HG02798 (cell line): ENCODE data around the gene ROBO1.

Experiments
- ATAC-seq: cut with Tn5 transposase; IDR thresholded peaks from one replicate; pipeline ENCODE4 v1.9.1; 2021; ENCODE audit warnings: mild to moderate bottlenecking; ENCODE audit not compliant: unreplicated experiment, poor library complexity

The ROBO1 gene

DNA sequence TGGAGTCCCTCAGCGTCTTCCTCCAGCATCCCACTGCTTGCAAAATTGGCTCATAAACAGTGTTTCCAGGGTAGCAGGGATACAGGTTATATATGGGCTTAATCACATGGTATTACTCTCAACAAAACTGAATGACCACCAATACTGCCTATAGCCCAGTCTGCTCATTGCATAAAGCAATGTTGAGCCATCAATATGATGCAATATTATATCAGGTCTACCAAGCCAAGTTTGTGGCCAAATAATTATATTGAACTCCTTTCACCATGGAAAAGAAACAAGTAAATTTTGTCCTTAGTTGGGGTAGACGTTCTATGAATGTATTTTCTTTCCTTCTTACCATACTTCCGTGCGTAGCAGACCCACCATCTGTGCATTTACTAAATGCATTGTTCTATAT, 652.3 kb downstream of the ROBO1 start:
- ATAC-seq = no peak

DNA sequence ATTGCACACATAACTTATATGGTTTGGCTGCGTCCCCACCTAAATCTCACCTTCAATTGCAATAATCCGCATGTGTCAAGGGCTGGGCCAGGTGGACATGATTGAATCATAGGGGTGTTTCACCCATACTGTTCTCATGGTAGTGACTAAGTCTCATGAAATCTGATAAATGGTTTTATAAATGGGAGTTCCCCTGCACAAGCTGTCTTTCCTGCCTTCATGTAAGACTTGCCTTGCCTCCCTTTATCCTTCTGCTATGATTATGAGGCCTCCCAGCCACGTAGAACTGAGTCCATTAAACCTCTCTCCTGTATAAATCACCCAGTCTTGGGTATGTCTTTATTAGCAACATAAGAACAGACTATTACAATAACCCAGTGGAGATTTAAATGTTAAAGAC, 653.9 kb downstream of the ROBO1 start:
- no peak for ATAC-seq

DNA sequence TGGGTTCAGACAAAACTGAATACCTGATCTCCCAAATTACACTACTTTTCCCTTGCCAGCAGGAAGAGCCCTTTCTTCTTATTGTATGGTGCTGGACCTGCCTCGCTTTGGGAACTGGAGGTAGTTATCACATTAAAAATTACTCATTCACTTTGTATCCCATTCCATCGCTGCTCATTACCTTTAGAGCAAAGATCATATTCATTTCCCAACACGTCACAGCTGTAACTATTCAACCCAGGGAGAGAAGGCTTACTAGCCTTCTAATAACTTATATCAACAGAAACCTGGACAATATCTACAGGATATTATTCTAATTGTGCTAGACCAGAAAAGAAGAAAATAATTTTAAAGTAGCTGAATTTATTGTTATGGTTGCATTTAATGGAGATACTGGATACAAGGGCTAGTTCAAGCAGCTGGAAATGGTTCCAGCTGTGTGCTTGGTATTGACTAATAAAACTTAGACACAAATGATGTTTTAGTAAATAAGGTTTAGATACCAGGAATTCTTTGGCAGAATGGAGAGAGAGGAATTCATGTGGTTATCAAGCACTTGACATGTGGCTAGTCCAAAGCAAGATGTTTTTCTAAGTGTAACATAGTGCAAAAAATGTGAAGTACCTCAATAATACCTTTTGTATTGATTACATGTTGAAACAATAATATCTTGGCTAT, 656.3 kb downstream of the ROBO1 start:
- no peak for ATAC-seq

DNA sequence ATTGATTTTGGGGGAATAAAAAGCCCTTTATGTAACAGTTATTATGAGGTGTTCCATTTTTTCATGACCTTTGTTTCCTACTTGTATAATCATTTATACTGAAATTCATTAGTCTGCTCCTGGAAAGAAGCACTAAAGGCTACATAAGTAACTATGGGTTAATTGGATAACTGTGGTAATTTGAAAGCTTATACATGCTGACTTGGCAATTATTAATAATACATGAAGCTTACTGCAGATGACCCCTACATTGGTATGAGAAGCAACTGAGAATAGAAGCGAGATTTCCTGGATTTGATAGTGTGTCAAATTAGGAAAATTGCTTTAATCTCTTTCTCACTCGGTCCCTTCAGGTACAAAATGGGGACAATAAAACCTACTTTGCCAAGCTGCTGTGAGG, 658.0 kb downstream of the ROBO1 start:
- ATAC-seq = no peak

DNA sequence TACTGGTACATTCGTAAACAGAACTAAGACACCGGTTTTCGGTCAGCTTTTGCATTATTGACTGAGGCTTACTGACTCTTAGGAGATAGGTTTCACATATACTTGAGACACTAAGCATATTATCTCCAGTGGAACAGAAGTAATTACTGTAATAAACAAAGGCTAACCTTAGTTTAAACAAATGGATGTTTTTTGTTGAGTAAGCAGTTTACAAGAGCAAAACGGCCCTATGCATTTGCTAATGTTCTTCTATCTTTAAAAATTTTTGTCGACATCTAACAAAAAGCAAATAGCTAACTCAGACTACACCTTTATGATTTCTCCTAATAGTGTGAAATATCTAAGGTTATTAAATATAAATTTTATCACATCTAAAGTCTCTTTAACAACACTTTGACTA, 664.5 kb downstream of the ROBO1 start:
- no peak for ATAC-seq

DNA sequence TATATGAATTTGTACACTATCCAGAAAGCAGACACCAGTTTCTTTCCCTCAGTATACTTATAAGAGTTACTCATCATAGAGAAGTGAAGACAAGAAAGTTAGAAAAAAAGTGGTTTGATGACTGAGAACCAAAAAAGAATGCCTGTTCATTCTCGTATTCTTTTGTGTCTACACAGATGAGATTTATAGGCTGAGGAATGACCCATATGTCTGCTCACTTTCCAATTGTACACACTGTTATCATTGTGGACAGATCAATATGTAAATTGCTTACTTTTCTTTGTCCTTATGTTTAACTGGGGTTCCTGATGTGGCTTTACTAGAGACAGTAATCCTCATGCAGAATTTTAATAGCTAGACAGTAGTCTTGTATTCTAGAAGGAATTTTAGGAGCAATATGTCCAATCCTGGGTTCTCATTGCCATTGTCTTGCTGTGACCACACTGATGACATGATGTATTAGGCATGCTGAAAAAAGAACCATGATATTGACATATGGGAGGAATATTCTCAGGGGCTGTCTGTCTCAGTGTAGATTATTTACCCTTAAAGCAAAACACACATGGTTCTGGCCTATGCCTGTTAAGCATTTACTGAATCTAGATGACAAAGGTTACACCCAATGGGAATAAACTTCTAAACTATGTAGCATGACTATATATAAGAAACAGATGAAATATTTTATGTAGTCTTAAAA, 669.7 kb downstream of the ROBO1 start:
- ATAC-seq = no peak

DNA sequence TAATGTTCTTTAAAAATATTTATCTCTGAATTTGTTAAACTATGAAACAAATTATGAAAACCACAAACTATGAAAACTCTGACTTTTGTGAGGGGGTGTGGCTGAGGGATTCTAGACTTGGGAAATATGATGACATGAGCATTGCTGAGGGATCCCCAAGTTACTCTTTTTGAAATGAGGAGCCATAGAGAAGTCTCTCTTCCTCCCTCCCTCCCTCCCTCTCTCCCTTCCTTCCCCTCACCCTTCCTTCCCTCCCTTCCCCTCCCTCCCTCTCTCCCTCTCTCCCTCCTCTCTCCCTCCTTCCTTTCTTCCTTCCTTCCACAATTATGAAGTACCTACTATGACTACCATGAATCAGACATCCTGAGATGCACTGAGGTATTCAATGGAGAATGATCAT, 673.1 kb downstream of the ROBO1 start:
- ATAC-seq = no peak

DNA sequence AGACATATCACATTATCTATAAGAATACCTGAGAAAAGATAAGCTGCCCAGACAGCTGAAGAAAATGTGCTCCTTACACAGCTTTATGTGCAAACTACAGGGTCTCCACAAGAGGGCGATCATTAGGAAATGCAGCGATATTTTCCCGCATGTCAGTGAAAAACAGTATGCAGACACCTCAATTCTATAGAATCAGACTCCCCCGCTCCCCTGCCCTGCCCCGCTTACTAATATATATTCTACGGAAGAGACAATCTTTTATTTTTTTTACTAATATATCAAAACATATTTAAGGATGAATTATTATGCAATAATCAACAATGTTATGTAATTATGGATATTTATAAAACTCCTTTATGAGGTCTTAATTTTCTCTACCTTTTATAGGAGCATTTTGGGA, 681.3 kb downstream of the ROBO1 start:
- ATAC-seq = peak; percentile 85

DNA sequence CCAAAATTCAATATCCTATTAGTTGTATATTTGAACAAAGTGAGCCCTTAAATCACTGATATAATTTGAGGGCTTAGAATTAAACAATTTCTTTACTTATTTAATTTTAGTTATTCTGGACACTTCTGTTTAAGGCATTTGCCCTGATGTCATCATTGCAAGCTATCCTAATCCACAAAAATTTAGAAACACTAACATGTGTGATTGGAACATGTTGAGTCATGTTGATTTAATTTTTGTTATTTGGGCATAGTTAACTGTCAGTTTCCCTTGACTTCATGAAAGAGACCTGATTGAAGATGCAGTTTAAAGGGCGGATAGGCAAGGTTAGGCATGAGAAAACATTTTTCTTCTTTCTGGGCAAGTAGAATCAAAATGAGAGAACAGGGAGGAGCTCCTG, 682.6 kb downstream of the ROBO1 start:
- ATAC-seq = no peak

DNA sequence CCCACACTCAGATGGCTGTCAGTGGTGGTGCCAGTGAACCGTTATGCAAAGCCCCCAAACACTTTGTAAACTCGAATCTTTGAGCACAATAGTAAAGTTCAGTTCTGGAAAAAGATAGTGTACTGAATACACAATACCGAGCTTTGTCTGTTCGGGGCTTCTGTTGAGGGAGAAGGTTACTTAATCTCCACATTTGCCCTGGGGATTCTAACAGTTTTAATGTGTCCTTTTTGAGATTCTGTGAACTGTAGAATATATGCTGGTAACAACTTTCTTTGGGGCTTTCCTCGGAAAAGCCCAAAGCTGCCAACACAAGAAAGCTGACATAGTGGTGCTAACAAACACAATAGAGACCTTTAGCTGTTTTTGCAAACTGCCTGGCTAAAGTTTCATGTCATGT, 686.5 kb downstream of the ROBO1 start:
- ATAC-seq = no peak

DNA sequence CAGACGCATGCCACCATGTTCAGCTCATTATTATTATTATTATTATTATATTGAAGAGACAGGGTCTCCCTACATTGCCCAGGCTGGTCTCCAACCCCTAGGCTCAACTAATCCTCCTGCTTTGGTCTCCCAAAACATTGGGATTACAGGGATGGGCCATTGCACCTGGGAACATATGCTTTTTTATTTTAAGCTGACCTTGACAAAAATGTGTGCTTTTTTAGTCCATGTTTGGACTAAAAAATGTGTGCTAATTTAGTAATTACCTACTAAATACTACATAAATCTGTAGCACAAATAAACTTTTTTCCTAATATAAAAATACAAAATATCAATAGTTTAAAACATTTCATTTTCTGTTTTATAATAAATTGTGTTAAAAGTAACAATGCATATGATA, 693.2 kb downstream of the ROBO1 start:
- no peak for ATAC-seq

DNA sequence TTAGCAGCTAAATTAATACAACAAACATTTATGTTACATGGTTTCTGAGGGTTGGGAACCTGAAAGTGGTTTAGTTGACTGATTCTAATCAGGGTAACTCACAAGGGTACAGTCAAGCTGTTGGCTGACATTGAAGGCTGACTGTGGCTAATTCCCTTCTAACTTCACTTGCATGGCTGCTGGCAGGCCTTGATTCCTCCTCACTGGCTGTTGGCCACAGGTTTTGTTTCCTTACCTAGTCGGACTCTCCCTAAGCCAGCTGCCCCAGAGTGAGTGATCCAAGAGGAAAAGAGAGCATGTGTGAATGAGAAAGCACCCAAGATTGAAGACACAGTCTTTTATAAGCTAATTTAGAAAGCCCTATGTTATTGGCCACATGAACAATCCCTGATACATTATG, 700.1 kb downstream of the ROBO1 start:
- ATAC-seq = no peak

DNA sequence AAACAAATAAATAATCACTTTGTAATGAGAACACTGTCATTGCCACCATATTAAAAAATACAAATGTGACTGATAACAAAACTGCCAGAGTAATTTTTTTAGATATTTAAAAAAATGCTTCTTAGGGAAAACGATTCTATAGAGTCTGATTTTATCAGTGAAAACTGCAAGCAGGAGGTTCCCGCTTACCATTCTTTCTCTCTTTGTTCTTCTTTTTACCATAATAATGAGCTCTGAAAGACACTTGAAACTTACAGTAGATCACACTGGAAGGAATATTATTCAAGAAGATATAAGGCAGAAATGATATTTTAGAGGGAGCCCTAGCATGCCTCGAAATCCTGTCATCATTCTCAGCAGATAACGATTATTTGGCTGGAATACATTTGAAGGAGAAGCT, 701.3 kb downstream of the ROBO1 start:
- no peak for ATAC-seq

DNA sequence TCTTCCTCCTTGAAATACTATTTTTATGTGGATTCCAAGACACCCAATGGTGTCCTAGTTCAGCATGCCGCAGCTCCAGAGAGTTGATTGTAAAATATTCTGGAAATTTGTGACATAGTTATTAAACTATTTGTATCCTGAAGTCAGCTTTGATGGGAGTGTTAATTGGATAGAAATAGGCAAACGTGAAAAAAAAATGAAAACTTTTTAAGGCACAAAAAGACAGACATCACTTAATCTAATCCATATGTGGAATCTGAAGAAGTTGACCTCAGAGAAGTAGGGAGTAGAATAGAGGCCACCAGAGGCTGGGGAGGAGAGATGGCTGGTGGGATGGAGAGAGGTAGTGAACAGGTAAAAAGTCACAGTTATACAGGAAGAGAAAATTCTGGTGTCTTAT, 704.2 kb downstream of the ROBO1 start:
- no peak for ATAC-seq

DNA sequence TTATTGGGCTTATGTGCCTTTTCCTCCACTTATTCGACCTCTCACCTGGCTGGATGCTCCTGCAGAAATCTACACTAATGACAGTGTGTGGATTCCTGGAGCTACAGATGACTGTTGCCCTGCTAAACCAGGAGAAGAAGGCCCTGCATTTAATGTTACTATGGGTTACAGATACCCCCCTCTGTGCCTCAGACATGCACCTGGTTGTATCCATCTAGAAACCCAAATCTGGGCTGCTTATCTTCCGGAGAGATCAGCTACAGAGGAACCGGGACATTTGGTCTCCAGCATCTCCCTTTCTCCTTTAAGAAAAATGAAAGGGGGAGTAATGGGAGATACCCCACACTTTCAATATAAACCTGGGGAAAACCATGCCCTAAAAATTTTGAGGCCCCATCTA, 710.0 kb downstream of the ROBO1 start:
- no peak for ATAC-seq

DNA sequence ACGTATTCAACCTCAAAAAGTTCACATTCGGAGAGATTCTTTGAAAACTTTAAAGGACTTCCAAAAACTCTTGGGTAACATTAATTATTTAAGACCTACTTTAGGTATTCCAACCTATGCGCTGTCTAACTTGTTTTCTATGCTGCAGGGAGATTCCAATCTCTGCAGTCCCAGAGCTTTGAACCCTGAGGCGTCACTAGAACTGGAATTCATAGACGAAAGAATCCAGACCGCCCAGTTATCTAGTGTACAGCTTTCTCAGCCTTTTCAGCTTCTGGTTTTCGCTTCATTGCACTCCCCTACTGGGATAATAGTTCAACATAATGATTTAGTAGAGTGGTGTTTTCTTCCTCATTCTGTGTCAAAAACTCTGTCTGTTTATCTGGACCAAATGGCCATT, 711.3 kb downstream of the ROBO1 start:
- ATAC-seq = no peak

DNA sequence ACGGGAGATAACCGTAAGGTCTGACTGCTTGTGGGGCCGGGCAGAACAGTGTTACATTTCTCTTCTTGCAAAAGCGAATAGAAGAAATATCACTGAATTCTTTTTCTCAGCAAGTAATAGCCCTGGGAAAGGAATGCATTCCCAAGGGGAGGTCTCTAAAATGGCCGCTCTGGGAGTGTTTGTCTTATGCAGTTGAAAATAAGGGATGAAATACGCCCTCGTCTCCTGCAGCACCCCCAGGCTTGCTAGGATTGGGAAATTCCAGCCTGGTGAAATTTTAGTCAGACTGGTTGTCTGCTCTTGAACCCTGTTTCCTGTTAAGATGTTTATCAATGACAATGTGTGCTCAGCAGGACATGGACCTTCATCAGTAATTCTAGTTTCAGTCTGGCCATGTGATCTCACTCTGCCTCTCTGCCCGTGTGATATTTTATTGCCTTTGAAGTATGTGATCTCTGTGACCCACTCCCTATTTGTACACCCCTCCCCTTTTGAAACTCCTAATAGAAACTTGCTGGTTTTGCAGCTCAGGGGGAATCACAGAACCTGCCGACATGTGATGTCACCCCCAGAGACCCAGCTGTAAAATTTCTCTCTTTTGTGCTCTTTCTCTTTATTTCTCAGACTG, 715.6 kb downstream of the ROBO1 start:
- ATAC-seq = no peak

DNA sequence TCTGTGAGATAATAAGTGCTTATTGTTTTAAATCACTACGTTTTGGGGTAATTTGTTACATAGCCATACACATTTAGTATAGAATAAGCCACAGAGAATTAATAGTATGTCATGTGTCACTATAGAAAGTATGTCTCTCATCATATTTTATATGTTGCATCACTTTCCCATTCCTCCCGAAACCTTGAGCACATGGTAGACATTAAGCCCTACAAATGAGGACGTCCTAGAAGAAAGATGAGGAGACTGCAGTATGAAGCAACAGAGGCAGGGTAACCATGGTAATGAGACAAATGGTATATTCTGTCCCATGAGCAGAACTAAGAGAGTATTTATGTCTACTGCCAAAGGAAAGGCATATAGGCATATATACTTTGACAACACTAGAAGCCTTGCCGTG, 720.2 kb downstream of the ROBO1 start:
- ATAC-seq = no peak

DNA sequence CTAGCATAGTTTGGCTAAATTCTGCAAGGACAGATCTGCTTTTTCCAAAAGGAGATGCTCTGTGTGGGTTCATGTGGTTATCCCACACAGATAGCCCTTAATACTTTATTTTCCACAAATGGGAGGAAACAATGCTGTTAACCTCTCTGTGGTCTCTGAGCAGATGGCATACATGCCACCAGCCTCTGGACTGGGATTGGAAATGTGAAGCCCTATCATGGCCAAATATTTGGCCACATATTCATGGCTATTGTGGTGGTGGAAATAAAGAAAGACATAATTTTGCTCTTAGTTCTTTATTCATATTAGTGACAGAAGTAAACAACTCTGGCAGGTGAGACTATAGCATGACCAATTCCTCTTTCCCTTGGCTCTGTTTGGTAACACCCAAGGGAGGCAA, 726.2 kb downstream of the ROBO1 start:
- ATAC-seq = no peak

DNA sequence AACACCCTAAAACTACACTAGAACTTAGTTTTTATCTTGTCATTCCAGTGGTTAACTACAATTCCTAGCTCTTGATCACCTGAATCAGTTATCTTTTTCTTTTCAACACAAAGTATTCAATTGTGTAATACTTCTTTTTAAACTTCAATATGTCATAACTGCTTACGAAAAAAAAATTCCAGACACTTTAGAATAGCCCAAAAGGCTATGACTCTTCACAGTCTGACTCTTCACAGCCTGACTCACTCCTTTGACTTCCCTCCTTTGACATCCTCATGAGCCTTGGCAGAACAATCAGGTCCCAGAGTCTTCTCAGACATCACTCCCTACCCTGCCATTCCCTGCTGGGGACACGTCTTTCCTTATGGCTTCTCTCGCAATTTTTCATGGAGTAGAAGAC, 727.1 kb downstream of the ROBO1 start:
- ATAC-seq = no peak

DNA sequence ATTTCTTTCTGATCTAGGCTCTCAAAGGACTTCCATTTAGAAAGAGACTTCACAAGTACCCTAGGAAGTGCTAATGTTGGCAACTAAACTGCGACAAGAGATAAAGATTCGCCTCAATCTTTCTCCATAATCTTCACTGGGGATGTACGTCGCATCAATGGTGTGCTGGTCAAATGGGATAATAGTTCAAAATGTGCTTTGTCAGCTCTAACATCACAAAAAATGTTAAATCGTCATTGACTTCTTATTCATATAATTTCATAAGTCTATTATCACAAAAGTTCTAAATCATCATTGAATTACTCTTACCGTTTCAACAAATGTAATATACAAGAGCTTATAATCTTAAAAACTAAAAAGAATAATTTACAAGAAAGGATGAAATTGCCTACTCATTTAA, 727.7 kb downstream of the ROBO1 start:
- no peak for ATAC-seq

DNA sequence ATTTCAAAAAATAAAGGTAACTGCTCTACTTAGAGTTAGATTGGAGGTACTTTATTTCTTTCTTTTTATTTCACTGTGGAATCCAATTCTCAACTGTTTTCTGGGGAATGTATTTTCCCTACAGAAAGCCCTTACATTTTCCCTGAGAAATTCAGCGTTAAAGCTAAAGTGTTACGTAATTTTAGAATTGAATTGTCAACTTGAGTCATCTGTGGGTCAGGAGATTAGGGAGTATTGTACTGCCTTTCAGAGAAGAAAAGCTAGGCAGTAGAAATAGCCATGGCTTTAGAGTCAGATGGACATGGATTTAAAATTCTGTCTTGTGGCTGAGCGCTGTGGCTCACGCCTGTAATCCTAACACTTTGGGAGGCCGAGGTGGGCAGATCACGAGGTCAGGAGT, 728.6 kb downstream of the ROBO1 start:
- ATAC-seq = no peak
